Non-pigmented ciliary epithelial cell (primary cell): ENCODE data around the gene LIFR.
"Not testable (repeated sequence)": the region's sequence is repeated elsewhere in the genome, so short reads cannot be mapped to it uniquely, and the experiment has no call there.

Experiments
- DNase-seq: peaks from one replicate; pipeline ENCODE4 v3.0.0-alpha.2; 2010; ENCODE audit warnings: low read depth

Gene LIFR

GRCh38 chr5:38582293-38582974 is 26.0 kb upstream of the LIFR start:
- no peak for DNase-seq

DNA sequence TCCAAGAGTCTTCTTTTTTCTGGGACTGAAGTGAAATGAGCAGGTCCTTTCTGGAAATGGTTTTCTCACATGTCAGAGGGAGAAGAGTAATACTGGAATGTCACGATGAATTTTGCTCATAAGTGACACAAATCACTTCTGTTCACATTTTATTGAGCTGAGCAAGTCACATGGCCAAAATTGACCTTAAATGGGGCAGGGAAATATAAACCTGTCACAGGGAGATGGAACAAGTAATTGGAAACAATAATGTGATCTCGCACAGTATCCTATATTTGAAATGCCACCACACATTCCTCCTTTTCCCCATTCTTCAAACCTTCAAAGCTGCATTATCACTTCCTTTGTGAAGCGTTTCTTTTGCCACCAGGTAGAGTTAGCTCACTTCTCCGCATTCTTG is 25.2 kb upstream of the LIFR start:
- DNase-seq, result no peak

- no peak for DNase-seq
These were observed 22.7 kb upstream of the LIFR start for GRCh38 chr5:38579105-38579504.

- DNase-seq, result no peak
These were observed 20.7 kb upstream of the LIFR start for GRCh38 chr5:38576961-38577684.

DNA sequence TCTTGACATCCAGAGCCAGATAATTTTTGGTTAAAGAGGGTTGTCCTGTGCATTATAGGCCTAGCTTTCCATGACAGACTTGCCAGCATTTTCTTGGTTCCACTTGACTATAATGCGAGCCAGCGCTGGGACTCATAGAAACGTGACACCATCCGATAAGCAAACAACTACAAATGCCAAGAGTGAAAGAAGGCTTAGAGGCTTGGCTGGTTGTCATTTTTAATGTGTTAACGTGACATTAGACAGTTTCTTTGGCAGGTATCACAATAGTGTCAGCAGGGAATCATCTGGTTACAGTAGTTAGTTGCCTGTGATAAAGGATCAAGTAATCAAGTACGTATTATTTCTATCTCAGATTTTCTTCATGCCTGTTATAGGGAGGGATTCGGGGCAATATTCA is 20.0 kb upstream of the LIFR start:
- no peak for DNase-seq

DNA sequence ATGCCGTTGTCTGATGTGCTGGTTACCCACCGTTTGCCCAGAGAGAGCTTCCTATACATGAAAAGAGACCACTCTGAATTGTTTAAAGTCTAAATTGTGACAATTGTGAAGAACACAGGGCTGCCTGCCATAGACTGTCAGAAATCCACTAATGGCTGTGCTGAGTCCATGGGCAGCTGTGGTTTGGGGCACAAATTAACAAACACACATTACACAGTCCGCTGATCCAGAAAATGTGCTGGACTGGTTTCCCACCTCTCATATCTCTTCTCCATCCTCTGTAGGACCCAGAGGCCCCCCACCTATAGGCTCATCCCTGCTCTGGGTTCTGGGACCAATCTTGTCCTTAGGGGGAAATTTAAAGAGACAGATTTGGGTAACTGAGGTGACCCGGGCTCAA is 19.0 kb upstream of the LIFR start:
- DNase-seq, result no peak

DNA sequence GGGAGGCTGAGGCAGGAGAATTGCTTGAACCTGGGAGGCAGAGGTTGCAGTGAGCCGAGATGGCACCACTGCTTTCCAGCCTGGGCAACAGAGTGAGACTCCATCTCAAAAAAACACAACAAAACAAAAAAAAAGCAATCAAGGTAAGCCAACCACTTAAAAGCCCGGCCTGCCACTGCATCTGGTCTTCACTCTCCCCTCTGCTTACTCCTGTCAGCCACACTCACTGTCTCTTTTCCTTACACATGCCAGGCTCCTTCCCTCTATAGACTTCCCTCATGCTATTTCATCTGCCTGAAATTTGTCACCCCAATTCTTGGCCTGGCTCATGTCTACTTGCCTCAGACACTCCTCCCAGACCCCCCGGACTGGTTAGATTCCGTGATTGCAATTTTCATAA is 17.6 kb upstream of the LIFR start:
- DNase-seq, result no peak

DNA sequence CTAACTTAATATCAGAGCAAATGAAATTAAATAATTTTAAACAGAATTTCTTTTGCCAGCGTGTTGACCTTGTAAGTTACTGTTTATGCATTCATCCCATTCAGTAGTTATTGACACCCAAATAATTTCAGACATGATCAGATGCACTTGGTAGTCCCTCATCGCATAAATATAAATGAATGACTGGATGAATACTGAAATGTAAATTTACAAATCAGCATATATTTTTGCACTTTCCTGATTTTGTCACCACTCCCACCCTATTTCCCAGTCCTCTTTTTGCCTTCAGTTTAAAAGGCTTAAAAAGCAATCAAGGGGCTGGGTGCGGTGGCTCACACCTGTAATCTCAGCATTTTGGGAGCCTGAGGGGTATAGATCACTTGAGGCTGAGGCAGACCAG is 17.1 kb upstream of the LIFR start:
- DNase-seq, result no peak

GRCh38 chr5:38569180-38569579 is 12.7 kb upstream of the LIFR start:
- no peak for DNase-seq

DNA sequence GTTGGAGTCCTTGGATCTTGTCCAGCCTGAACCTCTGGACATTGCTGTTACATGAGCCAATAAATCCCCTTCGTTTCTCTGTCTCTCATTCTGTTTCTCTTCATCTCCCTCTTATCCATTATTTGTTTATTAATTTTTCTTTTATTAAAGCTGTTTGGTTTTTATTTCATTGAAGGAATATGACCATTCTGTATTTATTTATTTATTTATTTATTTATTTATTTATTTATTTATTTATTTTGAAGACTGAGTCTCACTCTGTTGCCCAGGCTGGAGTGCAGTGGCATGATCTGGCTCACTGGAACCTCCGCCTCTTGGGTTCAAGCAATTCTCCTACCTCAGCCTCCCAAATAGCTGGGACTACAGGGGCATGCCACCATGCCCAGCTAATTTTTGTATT is 10.9 kb upstream of the LIFR start:
- DNase-seq, result not testable (repeated sequence)

- DNase-seq, result no peak
These were observed 7.2 kb upstream of the LIFR start for GRCh38 chr5:38563624-38564023.

DNA sequence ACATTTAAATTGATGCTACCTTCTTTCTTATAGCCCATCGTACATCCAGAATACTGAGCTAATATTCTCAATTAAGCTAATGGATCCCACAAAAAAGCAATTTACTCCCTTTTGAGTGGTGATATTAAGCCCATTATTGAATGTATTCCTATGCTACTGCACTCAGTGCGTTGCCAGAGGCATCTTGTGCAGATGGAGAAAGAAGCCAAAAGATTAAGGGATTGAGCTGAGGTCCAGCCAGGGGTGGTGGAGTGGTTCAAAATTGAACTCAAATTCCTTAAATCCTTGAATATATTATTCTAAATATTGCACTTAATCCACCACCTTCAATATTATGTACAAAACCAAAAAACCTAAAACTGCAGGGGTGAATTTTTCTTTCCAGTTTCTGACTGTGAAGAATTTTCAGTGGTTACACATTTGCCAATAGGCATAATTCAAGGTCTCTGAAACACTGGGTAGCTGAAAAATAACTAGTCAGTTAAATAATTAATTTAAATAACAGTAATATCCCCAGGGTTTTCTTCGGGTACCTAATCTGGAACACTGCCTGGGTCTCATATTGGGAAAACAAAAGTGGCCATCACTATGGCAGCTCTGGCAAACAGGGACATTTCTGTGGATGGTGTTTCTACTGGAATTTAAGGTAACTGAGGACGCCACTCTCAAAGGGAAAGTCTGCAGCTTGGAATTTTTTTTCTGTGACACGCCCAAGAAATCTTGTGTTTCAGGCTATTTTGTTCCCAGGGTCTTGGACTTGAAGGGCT is 6.2 kb upstream of the LIFR start:
- DNase-seq, result no peak

DNA sequence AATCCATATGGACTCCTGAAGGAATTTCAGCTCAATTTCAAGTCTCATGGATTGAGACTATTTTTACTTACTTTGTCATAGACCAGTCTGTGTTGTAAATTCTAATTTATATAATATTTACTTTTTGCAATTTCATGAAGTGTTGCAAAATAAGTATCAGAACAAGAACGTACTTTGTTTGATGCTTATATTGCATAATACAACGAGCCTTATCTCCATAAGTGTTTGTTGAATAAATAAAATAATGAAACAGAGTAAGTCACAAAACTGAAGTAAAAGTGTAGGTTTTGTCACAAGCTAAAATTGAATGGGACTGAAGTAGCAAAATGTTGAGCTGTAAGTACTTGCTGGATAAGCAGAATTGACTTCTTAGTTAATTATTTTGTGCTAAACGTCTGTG is 3.0 kb upstream of the LIFR start:
- no peak for DNase-seq

- no peak for DNase-seq
These were observed 1.3 kb upstream of the LIFR start for GRCh38 chr5:38557792-38558191.

DNA sequence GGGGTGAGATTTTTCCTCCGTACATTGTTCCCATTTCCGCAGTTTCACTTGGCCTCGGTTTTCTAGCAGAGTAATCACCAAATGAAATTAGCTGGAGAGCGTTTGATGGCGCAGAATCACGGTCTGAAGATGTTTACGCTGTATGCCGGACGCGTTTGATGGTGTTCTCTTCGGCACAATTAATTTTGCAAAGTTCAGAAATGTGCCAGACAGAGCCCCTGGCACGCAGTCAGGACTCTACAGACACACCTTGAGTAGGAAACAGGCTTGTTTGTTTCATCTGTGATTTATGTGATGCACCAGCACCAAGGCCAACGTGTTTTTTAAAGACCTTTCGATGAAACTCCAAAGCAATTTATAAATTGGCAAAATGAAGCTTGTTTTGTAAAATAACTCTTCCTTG is 863 bp upstream of the LIFR start:
- DNase-seq, result no peak

DNA sequence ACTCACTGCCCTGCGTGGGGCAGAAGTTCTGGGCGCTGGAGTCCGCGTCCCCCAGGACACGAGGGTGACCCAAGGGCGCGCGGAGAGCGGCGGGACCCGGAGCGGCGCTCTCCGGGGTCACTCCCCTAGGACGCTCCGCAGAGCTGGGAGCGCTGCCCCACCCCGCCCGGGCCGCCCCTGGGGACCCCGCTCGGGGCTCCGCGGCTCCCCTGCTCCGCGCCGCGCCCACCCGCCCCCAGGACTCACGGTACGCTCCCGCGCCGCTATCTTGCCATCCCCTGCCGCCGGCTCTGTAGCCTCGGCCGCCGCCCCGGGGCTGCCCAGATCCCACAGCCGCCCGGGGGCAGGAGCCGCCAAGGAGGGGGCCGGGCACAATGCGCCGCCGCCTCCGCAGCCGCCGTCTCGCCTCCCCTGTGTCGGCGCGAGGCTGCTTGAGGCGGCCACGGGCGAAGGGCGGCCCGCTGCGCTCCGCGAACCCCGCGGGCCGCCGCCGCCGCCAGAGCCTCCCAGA is 303 bp downstream of the LIFR start:
- no peak for DNase-seq

DNA sequence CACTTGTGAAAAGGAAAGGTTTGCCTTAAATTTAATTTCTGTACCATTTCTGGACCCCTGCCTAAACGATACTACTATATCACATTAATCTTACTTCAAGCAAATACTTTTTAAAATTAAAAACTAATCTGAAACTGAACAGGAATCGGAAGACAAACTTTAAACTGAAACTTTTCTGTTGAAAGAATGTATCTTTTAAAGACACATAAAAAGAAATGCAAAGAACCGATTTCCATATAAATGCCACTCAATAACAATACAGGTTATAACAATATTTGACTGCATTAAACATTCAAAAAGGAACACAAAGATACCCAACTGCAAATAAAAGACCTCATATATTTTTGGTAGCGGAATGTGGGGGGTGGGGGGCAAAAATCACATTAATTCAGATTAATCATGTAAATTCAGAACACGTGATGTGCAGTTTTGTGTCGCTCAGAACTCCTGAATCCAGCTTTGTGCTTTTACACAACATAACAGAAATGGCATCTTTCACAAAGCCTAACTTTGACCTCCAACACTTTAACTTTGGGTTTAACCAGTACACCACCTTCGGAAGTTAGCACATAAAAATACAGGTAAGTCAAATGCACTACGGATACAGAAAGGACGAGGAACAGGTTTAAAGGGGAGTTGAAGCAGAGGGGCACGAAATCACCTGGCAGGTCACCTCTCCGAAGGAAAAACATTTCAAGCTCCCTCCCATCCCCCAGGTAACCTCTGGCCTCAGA is 925 bp downstream of the LIFR start:
- no peak for DNase-seq

- no peak for DNase-seq
These were observed 1.6 kb downstream of the LIFR start for GRCh38 chr5:38554861-38555260.

- DNase-seq, result no peak
These were observed 2.0 kb downstream of the LIFR start for GRCh38 chr5:38554403-38554802.

GRCh38 chr5:38553001-38553521 is 3.4 kb downstream of the LIFR start:
- no peak for DNase-seq

GRCh38 chr5:38551030-38552017 is 5.1 kb downstream of the LIFR start:
- DNase-seq, result peak; percentile 14
